BJ (cell line): ENCODE results near the gene MRPL27. TPM values are rescaled to one million over a fixed set of nuclear protein-coding genes. Genes with fewer than 3 reads are reported as not detected.

ENCODE experiments used
- CTCF ChIA-PET: fragments of 350-600 bp; formaldehyde crosslinking; extraction: SDS; loops from one replicate; lab custom pipeline; 2021; ENCODE audit warnings: antibody characterized with exemption, inconsistent platforms; lab: Yijun Ruan, JAX
- POLR2A ChIA-PET: fragments of 300-600 bp; sonication (Branson Sonifier 250); formaldehyde crosslinking; extraction: SDS; loops from one replicate; lab custom pipeline; 2021; ENCODE audit warnings: antibody characterized with exemption; lab: Charles Lee
- DNase-seq: peaks from one replicate; pipeline ENCODE4 v3.0.0-alpha.2; 2011; ENCODE audit warnings: low read depth
- H3K27me3 ChIP-seq: 2 replicates; pipeline ENCODE4 v1.6.0; 2011; ENCODE audit warnings: low read length; ENCODE audit not compliant: control insufficient read depth, insufficient read depth
- H3K36me3 ChIP-seq: 2 replicates; pipeline ENCODE4 v1.5.1; 2011; ENCODE audit warnings: low read length; ENCODE audit not compliant: control insufficient read depth, insufficient read depth
- H3K4me3 ChIP-seq: 2 replicates; pipeline ENCODE4 v1.5.1; 2011; ENCODE audit warnings: low read depth, mild to moderate bottlenecking, control low read depth, low read length
- CTCF ChIP-seq: IDR thresholded peaks from 2 replicates; pipeline ENCODE4 v1.5.1; 2011; ENCODE audit warnings: low read depth, mild to moderate bottlenecking, control low read depth, inconsistent platforms, low read length, moderate library complexity; ENCODE audit not compliant: insufficient read depth
- polyA plus RNA-seq: library from polyadenylated mRNA; depleted of rRNA; stranded (reverse); fragments of >200 nt; gene quantifications from 2 replicates; pipeline ENCODE4 v1.2.3, GENCODE V29; 2011

The MRPL27 gene
- polyA plus RNA-seq, 1 experiment = 142 TPM

GRCh38 chr17:50397919-50398285 is 24.9 kb upstream of the MRPL27 start:
- POLR2A ChIA-PET = interaction anchor here (1.2 kb wide), 1 partner anchor 36 kb away, joined by 3 read pairs; no protein-coding TSS in a partner anchor

GRCh38 chr17:50397111-50397918 is 24.3 kb upstream of the MRPL27 start, which contains the start of gene LRRC59:
Gene LRRC59, minus strand, starts transcription at chr17:50397523. Its CDS starts 206 bp downstream, at chr17:50397317.
- POLR2A ChIA-PET = interaction anchor here (0.6 to 1.2 kb wide), 2 partner anchors 20 to 35 kb away, joined by 3 to 5 read pairs; no protein-coding TSS in a partner anchor
- Histone ChIP-seq H3K4me3 (peak within 1 kb of the TSS; percentile 97), H3K36me3 (peaks cover 10% of the 10 kb centered on the region), H3K27me3 (no peaks in the 10 kb centered on the region)
- peak; percentile 98 for TF ChIP-seq CTCF
- peak; percentile 24 for DNase-seq
- CTCF ChIA-PET = interaction anchor here (0.5 to 3.1 kb wide), 32 partner anchors 9 to 443 kb away, joined by 3 to 27 read pairs (median 5); partner anchors contain the start of genes EME1, MRPL27, RSAD1 and XYLT2

More at GRCh38 chr17:50397919-50398285, 24.9 kb upstream of the MRPL27 start:
- no peak for DNase-seq
- Histone ChIP-seq H3K4me3 (no peak overlapping the region), H3K36me3 (peaks cover 7% of the 10 kb centered on the region), H3K27me3 (no peaks in the 10 kb centered on the region; the same call in 1 of the 2 replicates)
- CTCF ChIA-PET = interaction anchor here (0.5 to 3.1 kb wide), 29 partner anchors 9 to 444 kb away, joined by 3 to 27 read pairs (median 5); partner anchors contain the start of genes EME1, MRPL27, RSAD1 and XYLT2
- TF ChIP-seq CTCF = no peak

- H3K4me3 ChIP-seq = peak overlapping the region; percentile 97
- POLR2A ChIA-PET = interaction anchor here (0.6 to 1.2 kb wide), 4 partner anchors 14 to 646 kb away, joined by 3 to 5 read pairs (median 3); no protein-coding TSS in a partner anchor
- no peaks in the 10 kb centered on the region for H3K27me3 ChIP-seq
- no peak for DNase-seq
- H3K36me3 ChIP-seq = peaks cover 14% of the 10 kb centered on the region
- CTCF ChIA-PET = interaction anchor here (0.6 to 3.1 kb wide), 28 partner anchors 8 to 344 kb away, joined by 3 to 27 read pairs (median 6); partner anchors contain the start of genes EME1, MRPL27, RSAD1 and SGCA
- no peak for TF ChIP-seq CTCF
Measured at GRCh38 chr17:50396261-50397110, 23.5 kb upstream of the MRPL27 start.

- Histone ChIP-seq H3K27me3 (no peaks in the 10 kb centered on the region), H3K4me3 (no peak overlapping the region; the same call in none of the 2 replicates), H3K36me3 (peaks cover 23% of the 10 kb centered on the region)
- TF ChIP-seq CTCF = no peak
- ChIA-PET POLR2A (interaction anchor here (0.7 kb wide), 1 partner anchor 471 kb away, joined by 6 read pairs; no protein-coding TSS in a partner anchor), CTCF (no interaction called here)
- DNase-seq = no peak
Measured at GRCh38 chr17:50394711-50395110, 21.7 kb upstream of the MRPL27 start.
